ENCODE data around the gene CEP162.

- TF ChIP-seq, protein P1, sequence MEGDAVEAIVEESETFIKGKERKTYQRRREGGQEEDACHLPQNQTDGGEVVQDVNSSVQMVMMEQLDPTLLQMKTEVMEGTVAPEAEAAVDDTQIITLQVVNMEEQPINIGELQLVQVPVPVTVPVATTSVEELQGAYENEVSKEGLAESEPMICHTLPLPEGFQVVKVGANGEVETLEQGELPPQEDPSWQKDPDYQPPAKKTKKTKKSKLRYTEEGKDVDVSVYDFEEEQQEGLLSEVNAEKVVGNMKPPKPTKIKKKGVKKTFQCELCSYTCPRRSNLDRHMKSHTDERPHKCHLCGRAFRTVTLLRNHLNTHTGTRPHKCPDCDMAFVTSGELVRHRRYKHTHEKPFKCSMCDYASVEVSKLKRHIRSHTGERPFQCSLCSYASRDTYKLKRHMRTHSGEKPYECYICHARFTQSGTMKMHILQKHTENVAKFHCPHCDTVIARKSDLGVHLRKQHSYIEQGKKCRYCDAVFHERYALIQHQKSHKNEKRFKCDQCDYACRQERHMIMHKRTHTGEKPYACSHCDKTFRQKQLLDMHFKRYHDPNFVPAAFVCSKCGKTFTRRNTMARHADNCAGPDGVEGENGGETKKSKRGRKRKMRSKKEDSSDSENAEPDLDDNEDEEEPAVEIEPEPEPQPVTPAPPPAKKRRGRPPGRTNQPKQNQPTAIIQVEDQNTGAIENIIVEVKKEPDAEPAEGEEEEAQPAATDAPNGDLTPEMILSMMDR (IDR thresholded peaks at IDR 0.05; ENCODE audit: poor library complexity), result no peak
- TF ChIP-seq EZH2 (IDR thresholded peaks at IDR 0.05; ENCODE audit: borderline replicate concordance), result no peak
Observed at GRCh38 chr6:84089081-84089480, 138.4 kb downstream of the CEP162 start.

Data from hepatocyte (in vitro differentiated cells).